Measurements from ENCODE around the gene KCNN2. TPM values are rescaled to one million over a fixed set of nuclear protein-coding genes. Genes with fewer than 3 reads are reported as not detected.

Gene KCNN2
- total RNA-seq, 1 experiment from 2014 or later, result 11.9 TPM

GRCh38 chr5:114335391-114335790 lies 26.5 kb upstream of the KCNN2 start:
- no peak for DNase-seq (ENCODE audit: low spot score)
- Mint-ChIP-seq H3K36me3 (no peaks in the 10 kb centered on the region), H3K27ac (no peak overlapping the region), H3K4me1 (no peaks in the 10 kb centered on the region), H3K27me3 (ENCODE audit: low read depth) (no peaks in the 10 kb centered on the region), H3K9me3 (peaks cover 9% of the 10 kb centered on the region), H3K4me3 (no peak overlapping the region)
- TF ChIP-seq JUN (CRISPR knock-in tag; IDR thresholded peaks at IDR 0.05) (no peak), MYBL2 (CRISPR knock-in tag; IDR thresholded peaks at IDR 0.05) (no peak), ZMAT4 (CRISPR knock-in tag; IDR thresholded peaks at IDR 0.05) (no peak), NFYB (CRISPR knock-in tag; conservative IDR thresholded peaks at IDR 0.05; ENCODE audit: low read depth) (no peak), GABPB1 (CRISPR knock-in tag; IDR thresholded peaks at IDR 0.05) (no peak), ZNF532 (CRISPR knock-in tag; IDR thresholded peaks at IDR 0.05; ENCODE audit: borderline replicate concordance) (no peak), FOXK1 (CRISPR knock-in tag; IDR thresholded peaks at IDR 0.05) (no peak), MXD4 (CRISPR knock-in tag; IDR thresholded peaks at IDR 0.05; ENCODE audit: borderline replicate concordance) (no peak), SP1 (CRISPR knock-in tag; conservative IDR thresholded peaks at IDR 0.05) (no peak), IRF2 (CRISPR knock-in tag; IDR thresholded peaks at IDR 0.05; ENCODE audit: borderline replicate concordance, low read depth) (no peak), GTF2I (CRISPR knock-in tag; conservative IDR thresholded peaks at IDR 0.05) (no peak), CREM (CRISPR knock-in tag; IDR thresholded peaks at IDR 0.05) (no peak), ZNF232 (CRISPR knock-in tag; IDR thresholded peaks at IDR 0.05) (no peak), RORB (CRISPR knock-in tag; IDR thresholded peaks at IDR 0.05) (no peak), JAZF1 (CRISPR knock-in tag; IDR thresholded peaks at IDR 0.05) (no peak)
- ATAC-seq, result no peak
- ChIA-PET CTCF (interaction anchor here (1.1 to 1.6 kb wide), 2 partner anchors 25 to 115 kb away, joined by 4 read pairs; no protein-coding TSS in a partner anchor), POLR2A (no interaction called here)

- H3K4me3 Mint-ChIP-seq, result no peak overlapping the region
- peaks cover 33% of the 10 kb centered on the region for H3K9me3 Mint-ChIP-seq
- DNase-seq (ENCODE audit: low spot score) (no peak), ATAC-seq (no peak)
- ChIA-PET CTCF (interaction anchor here (1.9 kb wide), 1 partner anchor 21 kb away, joined by 5 read pairs; no protein-coding TSS in a partner anchor), POLR2A (no interaction called here)
- no peaks in the 10 kb centered on the region for H3K4me1 Mint-ChIP-seq
- H3K27ac Mint-ChIP-seq, result no peak overlapping the region
- H3K27me3 Mint-ChIP-seq (ENCODE audit: low read depth), result no peaks in the 10 kb centered on the region
- peaks cover 7% of the 10 kb centered on the region for H3K36me3 Mint-ChIP-seq
- TF ChIP-seq ZNF671 (CRISPR knock-in tag; IDR thresholded peaks at IDR 0.05) (no peak), ETV6 (CRISPR knock-in tag; IDR thresholded peaks at IDR 0.05) (no peak), ZMAT4 (CRISPR knock-in tag; IDR thresholded peaks at IDR 0.05) (no peak), ZNF396 (CRISPR knock-in tag; IDR thresholded peaks at IDR 0.05; ENCODE audit: borderline replicate concordance) (no peak), NR2C2 (CRISPR knock-in tag; IDR thresholded peaks at IDR 0.05) (no peak), JUN (CRISPR knock-in tag; IDR thresholded peaks at IDR 0.05) (no peak)
- TF ChIP-seq, protein P1, sequence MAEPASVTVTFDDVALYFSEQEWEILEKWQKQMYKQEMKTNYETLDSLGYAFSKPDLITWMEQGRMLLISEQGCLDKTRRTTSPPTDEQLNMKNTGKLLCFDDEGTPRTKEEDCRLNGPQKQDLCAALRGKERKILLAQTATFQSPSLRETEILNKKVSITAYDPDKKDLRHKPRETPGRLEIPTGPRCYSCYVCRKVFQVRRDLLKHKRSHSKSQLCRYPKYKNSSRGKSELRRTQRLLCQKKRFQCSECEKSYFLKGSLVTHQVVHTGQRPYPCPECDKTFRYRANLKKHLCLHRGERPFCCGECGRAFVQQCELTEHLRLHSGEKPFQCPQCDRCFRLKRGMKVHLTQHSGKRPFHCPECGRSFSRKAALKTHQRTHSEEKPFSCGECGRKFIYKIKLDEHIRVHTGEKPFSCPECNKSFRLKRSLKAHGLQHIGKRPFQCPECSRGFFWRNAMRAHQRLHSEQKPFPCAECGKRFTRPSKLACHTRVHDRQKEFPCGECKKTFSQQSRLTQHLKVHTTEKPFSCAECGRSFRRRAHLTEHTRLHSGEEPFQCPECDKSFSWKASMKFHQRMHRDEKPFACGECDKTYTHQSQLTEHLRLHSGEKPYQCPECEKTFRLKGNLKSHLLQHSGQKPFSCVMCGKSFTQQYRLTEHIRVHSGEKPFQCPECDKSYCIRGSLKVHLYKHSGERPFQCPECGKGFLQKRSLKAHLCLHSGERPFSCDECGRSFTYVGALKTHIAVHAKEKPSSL (CRISPR knock-in tag; conservative IDR thresholded peaks at IDR 0.05), result no peak
- TF ChIP-seq, protein P2, sequence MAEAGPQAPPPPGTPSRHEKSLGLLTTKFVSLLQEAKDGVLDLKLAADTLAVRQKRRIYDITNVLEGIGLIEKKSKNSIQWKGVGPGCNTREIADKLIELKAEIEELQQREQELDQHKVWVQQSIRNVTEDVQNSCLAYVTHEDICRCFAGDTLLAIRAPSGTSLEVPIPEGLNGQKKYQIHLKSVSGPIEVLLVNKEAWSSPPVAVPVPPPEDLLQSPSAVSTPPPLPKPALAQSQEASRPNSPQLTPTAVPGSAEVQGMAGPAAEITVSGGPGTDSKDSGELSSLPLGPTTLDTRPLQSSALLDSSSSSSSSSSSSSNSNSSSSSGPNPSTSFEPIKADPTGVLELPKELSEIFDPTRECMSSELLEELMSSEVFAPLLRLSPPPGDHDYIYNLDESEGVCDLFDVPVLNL (CRISPR knock-in tag; IDR thresholded peaks at IDR 0.05; ENCODE audit: borderline replicate concordance, low read depth), result no peak
- TF ChIP-seq, protein P3, sequence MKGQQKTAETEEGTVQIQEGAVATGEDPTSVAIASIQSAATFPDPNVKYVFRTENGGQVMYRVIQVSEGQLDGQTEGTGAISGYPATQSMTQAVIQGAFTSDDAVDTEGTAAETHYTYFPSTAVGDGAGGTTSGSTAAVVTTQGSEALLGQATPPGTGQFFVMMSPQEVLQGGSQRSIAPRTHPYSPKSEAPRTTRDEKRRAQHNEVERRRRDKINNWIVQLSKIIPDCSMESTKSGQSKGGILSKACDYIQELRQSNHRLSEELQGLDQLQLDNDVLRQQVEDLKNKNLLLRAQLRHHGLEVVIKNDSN (CRISPR knock-in tag; IDR thresholded peaks at IDR 0.05), result no peak
These were observed 22.8 kb upstream of the KCNN2 start for GRCh38 chr5:114339108-114339507.
